ENCODE measurements around the gene POLE2. TPM values are rescaled to one million over a fixed set of nuclear protein-coding genes. Genes with fewer than 3 reads are reported as not detected.
A peak's percentile ranks its signal among the peaks of the same experiment; 100 is the strongest.

Gene POLE2
- total RNA-seq, 1 experiment from 2014 or later = 17.4 TPM

DNA sequence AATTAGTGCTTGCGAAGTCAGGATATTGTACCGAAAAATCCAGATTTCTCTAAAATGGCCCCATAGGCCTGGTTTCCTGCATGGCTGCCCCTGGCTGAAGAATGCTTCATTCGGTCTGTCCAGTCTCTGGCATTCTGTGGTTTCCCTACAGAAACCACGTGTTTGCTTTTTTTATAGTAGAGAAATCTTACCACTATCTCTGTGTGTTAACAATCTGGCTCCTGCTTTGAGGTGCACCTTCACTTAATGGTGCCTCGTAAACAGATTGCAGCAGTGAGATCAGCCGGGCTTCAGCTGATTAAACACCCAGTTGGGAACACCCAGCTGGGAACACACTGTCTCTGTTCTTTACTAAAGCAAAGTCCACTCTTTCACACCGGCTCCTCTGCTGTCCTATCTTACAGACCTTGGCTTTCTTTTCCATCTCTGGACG, 46.3 kb downstream of the POLE2 start:
- POLR2A ChIA-PET = no interaction called here
- Histone ChIP-seq H3K4me1 (ENCODE audit: control insufficient read depth, insufficient read depth, low read length) (peaks cover 19% of the 10 kb centered on the region), H3K36me3 (ENCODE audit: control insufficient read depth, insufficient read depth, low read length) (no peaks in the 10 kb centered on the region; the same call in 1 of the 2 replicates), H3K27me3 (ENCODE audit: control insufficient read depth, insufficient read depth, low read length) (no peaks in the 10 kb centered on the region), H3K9me3 (ENCODE audit: control insufficient read depth, insufficient read depth, low read depth, low read length) (no peaks in the 10 kb centered on the region), H3K27ac (ENCODE audit: low read length) (peak overlapping the region; percentile 70), H3K4me3 (ENCODE audit: low read depth in 2 of 2, low read length in 2 of 2) (no peak overlapping the region)
- peak; percentile 69 for ATAC-seq
- in situ Hi-C loops (cut with HindIII; ENCODE audit: low pct_unique_long_range_greater_than_20kb, low sequenced_read_pairs) = no loop called here
- intact Hi-C loops (cut with micrococcal nuclease; ENCODE audit: unreplicated experiment) = loop anchor here (2.0 kb wide), 1 partner anchor 189 kb away; no protein-coding TSS in a partner anchor
- TF ChIP-seq, protein P1, sequence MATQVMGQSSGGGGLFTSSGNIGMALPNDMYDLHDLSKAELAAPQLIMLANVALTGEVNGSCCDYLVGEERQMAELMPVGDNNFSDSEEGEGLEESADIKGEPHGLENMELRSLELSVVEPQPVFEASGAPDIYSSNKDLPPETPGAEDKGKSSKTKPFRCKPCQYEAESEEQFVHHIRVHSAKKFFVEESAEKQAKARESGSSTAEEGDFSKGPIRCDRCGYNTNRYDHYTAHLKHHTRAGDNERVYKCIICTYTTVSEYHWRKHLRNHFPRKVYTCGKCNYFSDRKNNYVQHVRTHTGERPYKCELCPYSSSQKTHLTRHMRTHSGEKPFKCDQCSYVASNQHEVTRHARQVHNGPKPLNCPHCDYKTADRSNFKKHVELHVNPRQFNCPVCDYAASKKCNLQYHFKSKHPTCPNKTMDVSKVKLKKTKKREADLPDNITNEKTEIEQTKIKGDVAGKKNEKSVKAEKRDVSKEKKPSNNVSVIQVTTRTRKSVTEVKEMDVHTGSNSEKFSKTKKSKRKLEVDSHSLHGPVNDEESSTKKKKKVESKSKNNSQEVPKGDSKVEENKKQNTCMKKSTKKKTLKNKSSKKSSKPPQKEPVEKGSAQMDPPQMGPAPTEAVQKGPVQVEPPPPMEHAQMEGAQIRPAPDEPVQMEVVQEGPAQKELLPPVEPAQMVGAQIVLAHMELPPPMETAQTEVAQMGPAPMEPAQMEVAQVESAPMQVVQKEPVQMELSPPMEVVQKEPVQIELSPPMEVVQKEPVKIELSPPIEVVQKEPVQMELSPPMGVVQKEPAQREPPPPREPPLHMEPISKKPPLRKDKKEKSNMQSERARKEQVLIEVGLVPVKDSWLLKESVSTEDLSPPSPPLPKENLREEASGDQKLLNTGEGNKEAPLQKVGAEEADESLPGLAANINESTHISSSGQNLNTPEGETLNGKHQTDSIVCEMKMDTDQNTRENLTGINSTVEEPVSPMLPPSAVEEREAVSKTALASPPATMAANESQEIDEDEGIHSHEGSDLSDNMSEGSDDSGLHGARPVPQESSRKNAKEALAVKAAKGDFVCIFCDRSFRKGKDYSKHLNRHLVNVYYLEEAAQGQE (IDR thresholded peaks at IDR 0.05; ENCODE audit: insufficient read depth in 1 of 2, low read depth in 2 of 2, low read length in 1 of 2) = no peak
- TF ChIP-seq POLR2AphosphoS5 (IDR thresholded peaks at IDR 0.05; ENCODE audit: low read depth, low read length) (peak; percentile 57; the same call in 1 of the 2 replicates), TCF7L2 (IDR thresholded peaks at IDR 0.05; ENCODE audit: low read depth, low read length) (peak; percentile 54; the same call in 1 of the 2 replicates)
- no TSS peak for BruUV-seq (replicated peaks)
- CTCF ChIA-PET = interaction anchor here (0.6 kb wide), 1 partner anchor 126 kb away, joined by 3 read pairs; the partner anchor contains the start of gene KLHDC2
- no peak for DNase-seq (ENCODE audit: low read depth, low spot score)

DNA sequence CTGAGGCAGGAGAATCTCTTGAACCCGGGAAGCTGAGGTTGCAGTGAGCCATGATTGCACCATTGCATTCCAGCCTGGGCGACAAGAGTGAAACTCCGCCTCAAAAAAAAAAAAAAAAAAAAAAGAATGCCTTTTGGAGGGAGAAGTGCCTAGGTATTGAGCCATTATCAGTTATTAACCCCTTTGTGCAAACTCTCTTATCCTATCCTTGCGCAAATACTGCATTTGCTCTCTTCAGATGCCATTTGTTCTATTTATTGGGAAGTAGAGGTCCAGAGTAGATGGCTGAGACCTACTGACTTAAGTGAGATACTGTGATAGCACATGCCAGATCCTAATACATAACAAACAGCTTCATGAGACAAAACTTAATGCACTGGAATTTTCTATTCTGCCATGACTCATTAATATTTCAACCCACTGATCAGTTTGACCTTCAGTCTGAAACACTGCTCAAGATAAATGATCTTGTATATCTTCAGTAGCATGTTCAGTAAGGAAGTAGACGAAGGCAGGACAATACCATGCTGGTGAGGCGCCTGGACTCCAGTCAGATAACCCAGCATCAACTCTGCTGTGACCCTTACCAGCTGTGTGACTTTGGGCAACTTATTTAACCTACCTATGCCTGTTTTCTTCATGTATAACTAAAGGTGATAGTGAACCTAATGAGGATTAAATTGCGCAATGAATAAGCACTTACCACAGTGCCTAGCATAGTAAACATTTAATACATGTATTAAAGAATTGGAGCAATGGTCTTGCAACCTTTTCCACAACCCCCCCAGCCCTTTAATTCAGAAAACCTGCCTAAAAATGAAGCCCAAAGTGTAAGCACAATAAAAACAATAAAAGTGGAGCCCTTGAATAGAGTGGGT, 47.2 kb downstream of the POLE2 start:
- ChIA-PET CTCF (interaction anchor here (0.6 kb wide), 1 partner anchor 127 kb away, joined by 3 read pairs; the partner anchor contains the start of gene KLHDC2), POLR2A (interaction anchor here (0.5 kb wide), 2 partner anchors 8 to 58 kb away, joined by 6 to 7 read pairs; no protein-coding TSS in a partner anchor)
- DNase-seq (ENCODE audit: low read depth, low spot score) = no peak
- Histone ChIP-seq H3K4me1 (ENCODE audit: control insufficient read depth, insufficient read depth, low read length) (peaks cover 19% of the 10 kb centered on the region), H3K36me3 (ENCODE audit: control insufficient read depth, insufficient read depth, low read length) (no peaks in the 10 kb centered on the region; the same call in 1 of the 2 replicates), H3K4me3 (ENCODE audit: low read depth in 2 of 2, low read length in 2 of 2) (no peak overlapping the region), H3K27me3 (ENCODE audit: control insufficient read depth, insufficient read depth, low read length) (no peaks in the 10 kb centered on the region), H3K9me3 (ENCODE audit: control insufficient read depth, insufficient read depth, low read depth, low read length) (no peaks in the 10 kb centered on the region), H3K27ac (ENCODE audit: low read length) (peak overlapping the region; percentile 70)
- no peak for TF ChIP-seq POLR2AphosphoS5 (IDR thresholded peaks at IDR 0.05; ENCODE audit: low read depth, low read length)
- TF ChIP-seq, protein P2, sequence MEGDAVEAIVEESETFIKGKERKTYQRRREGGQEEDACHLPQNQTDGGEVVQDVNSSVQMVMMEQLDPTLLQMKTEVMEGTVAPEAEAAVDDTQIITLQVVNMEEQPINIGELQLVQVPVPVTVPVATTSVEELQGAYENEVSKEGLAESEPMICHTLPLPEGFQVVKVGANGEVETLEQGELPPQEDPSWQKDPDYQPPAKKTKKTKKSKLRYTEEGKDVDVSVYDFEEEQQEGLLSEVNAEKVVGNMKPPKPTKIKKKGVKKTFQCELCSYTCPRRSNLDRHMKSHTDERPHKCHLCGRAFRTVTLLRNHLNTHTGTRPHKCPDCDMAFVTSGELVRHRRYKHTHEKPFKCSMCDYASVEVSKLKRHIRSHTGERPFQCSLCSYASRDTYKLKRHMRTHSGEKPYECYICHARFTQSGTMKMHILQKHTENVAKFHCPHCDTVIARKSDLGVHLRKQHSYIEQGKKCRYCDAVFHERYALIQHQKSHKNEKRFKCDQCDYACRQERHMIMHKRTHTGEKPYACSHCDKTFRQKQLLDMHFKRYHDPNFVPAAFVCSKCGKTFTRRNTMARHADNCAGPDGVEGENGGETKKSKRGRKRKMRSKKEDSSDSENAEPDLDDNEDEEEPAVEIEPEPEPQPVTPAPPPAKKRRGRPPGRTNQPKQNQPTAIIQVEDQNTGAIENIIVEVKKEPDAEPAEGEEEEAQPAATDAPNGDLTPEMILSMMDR (IDR thresholded peaks at IDR 0.05) = no peak
- no peak for TF ChIP-seq TCF7L2 (IDR thresholded peaks at IDR 0.05; ENCODE audit: low read depth, low read length)
- TF ChIP-seq SIN3A (IDR thresholded peaks at IDR 0.05; ENCODE audit: borderline replicate concordance, insufficient read depth, low read depth, low read length) = no peak
- TF ChIP-seq, protein P1 (IDR thresholded peaks at IDR 0.05; ENCODE audit: insufficient read depth in 1 of 2, low read depth in 2 of 2, low read length in 1 of 2) = no peak
- no peak for ATAC-seq
- no TSS peak for BruUV-seq (replicated peaks)
- in situ Hi-C loops (cut with HindIII; ENCODE audit: low pct_unique_long_range_greater_than_20kb, low sequenced_read_pairs) = no loop called here
- intact Hi-C loops (cut with micrococcal nuclease; ENCODE audit: unreplicated experiment) = loop anchor here (2.0 kb wide), 1 partner anchor 190 kb away; no protein-coding TSS in a partner anchor

All from Panc1 (cell line).